MM.1S (cell line): ENCODE measurements around the gene CALML5.

Source experiments
- CTCF ChIP-seq: fragments of 300-600 bp; sonication (generic); IDR thresholded peaks from 2 replicates; pipeline ENCODE4 v1.5.1; 2016; ENCODE audit warnings: antibody characterized with exemption, low read length, mixed read lengths
- EZH2 ChIP-seq: fragments of 300-600 bp; sonication (generic); optimal IDR thresholded peaks from 2 replicates; pipeline ENCODE3; 2017; ENCODE audit warnings: low read depth, mild to moderate bottlenecking, antibody characterized with exemption, low read length, mixed read lengths

GRCh38 chr10:5526691-5527331 is 27.4 kb upstream of the CALML5 start:
- no peak for TF ChIP-seq CTCF
- TF ChIP-seq EZH2: no peak
